Heart left ventricle (tissue), 13 donors: ENCODE data around the gene FGF6.

Experiments used
- POLR2A ChIP-seq, 2 donors: fragments of 450-650 bp; IDR thresholded peaks; one replicate each; pipeline ENCODE4 v1.6.1; 2017; ENCODE audit warnings: antibody characterized with exemption in 2 of 2, mild to moderate bottlenecking in 2 of 2, moderate library complexity in 2 of 2
- TF ChIP-seq, protein P1 (sequence below), 12 donors: fragments of 200-600 bp; sonication (generic) in 4 of 12; IDR thresholded peaks; one replicate each; pipeline versions ENCODE4 v1.5.0 to v1.8.0; 2018 to 2022; ENCODE audit warnings: antibody characterized with exemption in 12 of 12, mild to moderate bottlenecking in 5 of 12
- donor health status: ischemic (EF 13 %, LVEDD 7.1; RV severe dilation, severe dysfunction).
- donor health status: DM: no; HTN: yes; CAD: no.
- donor health status: DM: no; HTN: no; CAD: no.
- donor health status: ischemic (EF 25% LVEDD 6.9; RV normal size, moderate dysfunction).
- donor health status: ischemic (EF 25% LVEDD 5.7; RV mildly dilated, moderate dysfunction).
- donor health status: ischemic (EF 35%, LVEDD 5.7; RV mildly dilated, moderate dysfunction).
- donor health status: nonischemic (EF 11% LVEDD 7.7; RV severe dilation, severe dysfunction).
- donor health status: DM: yes; HTN: yes; CAD: no.
- donor health status: PGD.
- donor health status: ischemic (EF 29% LVEDD 5.4; RV normal size, mild dysfunction).
- donor health status: nonischemic (EF 23%, LVEDD 6.1; RV moderate dilation, normal function).

DNA sequence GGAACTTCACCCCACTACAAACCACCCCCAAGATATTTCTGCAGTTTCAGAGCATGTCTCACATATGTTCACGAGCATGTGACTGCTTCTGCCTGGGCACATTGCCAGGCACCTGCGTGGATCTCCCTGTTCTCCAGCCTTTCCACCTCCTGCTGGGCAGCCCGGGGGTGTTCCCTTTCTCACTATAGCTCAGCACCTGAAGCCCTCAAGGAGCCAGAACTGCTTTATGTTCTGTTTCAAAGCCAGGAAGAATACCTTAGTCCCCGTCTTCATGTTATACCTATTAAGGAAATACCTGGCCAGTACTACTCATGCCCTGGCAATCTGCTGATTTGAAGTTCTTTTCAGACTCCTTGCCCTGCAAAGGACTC lies 4.2 kb upstream of the FGF6 start:
- TF ChIP-seq, protein P1, sequence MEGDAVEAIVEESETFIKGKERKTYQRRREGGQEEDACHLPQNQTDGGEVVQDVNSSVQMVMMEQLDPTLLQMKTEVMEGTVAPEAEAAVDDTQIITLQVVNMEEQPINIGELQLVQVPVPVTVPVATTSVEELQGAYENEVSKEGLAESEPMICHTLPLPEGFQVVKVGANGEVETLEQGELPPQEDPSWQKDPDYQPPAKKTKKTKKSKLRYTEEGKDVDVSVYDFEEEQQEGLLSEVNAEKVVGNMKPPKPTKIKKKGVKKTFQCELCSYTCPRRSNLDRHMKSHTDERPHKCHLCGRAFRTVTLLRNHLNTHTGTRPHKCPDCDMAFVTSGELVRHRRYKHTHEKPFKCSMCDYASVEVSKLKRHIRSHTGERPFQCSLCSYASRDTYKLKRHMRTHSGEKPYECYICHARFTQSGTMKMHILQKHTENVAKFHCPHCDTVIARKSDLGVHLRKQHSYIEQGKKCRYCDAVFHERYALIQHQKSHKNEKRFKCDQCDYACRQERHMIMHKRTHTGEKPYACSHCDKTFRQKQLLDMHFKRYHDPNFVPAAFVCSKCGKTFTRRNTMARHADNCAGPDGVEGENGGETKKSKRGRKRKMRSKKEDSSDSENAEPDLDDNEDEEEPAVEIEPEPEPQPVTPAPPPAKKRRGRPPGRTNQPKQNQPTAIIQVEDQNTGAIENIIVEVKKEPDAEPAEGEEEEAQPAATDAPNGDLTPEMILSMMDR (IDR thresholded peaks at IDR 0.05): no peak
- no peak for TF ChIP-seq POLR2A (IDR thresholded peaks at IDR 0.05)
